ENCODE results near the gene NRIP1.

DNA sequence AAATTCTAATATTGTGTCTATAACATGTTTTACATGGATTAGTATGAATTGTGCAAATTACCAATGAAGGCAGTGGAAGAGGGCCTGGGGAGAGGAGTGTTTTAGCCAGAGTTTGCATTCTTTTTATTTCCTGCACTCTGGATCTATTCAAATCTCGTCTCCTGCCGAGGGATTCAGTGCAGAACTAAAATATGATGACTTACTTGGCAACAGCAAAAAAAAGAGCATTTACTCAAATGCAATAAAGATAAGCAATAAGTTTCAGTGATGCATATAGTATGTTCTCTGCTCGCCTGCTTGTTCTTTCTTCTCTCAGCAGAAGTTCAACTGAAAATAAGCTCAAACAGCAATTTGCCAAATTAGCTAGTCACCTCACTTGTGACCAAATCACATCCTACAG is 33.4 kb upstream of the NRIP1 start:
- TF ChIP-seq POLR2AphosphoS5 (IDR thresholded peaks at IDR 0.05; ENCODE audit: insufficient read depth, low read depth, low read length) = no peak
- TF ChIP-seq, protein P1, sequence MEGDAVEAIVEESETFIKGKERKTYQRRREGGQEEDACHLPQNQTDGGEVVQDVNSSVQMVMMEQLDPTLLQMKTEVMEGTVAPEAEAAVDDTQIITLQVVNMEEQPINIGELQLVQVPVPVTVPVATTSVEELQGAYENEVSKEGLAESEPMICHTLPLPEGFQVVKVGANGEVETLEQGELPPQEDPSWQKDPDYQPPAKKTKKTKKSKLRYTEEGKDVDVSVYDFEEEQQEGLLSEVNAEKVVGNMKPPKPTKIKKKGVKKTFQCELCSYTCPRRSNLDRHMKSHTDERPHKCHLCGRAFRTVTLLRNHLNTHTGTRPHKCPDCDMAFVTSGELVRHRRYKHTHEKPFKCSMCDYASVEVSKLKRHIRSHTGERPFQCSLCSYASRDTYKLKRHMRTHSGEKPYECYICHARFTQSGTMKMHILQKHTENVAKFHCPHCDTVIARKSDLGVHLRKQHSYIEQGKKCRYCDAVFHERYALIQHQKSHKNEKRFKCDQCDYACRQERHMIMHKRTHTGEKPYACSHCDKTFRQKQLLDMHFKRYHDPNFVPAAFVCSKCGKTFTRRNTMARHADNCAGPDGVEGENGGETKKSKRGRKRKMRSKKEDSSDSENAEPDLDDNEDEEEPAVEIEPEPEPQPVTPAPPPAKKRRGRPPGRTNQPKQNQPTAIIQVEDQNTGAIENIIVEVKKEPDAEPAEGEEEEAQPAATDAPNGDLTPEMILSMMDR (IDR thresholded peaks at IDR 0.05; ENCODE audit: extremely low read depth in 1 of 2, insufficient read depth in 1 of 2, low read depth in 1 of 2, low read length in 2 of 2) = no peak
- TF ChIP-seq POLR2A (IDR thresholded peaks at IDR 0.05; ENCODE audit: low read depth, low read length) = no peak
- no peak for TF ChIP-seq EZH2 (IDR thresholded peaks at IDR 0.05; ENCODE audit: borderline replicate concordance, low read depth, low read length, severe bottlenecking)
- TF ChIP-seq GATA2 (IDR thresholded peaks at IDR 0.05; ENCODE audit: insufficient read depth, insufficient read length, low read depth, low read length) = no peak
- TF ChIP-seq, protein P2, sequence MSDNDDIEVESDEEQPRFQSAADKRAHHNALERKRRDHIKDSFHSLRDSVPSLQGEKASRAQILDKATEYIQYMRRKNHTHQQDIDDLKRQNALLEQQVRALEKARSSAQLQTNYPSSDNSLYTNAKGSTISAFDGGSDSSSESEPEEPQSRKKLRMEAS (IDR thresholded peaks at IDR 0.05; ENCODE audit: insufficient read depth, insufficient read length) = no peak

Data from endothelial cell of umbilical vein (primary cell).